ENCODE data around the gene C19orf85. TPM values are rescaled to one million over a fixed set of nuclear protein-coding genes. Genes with fewer than 3 reads are reported as not detected.

C19orf85 gene
- total RNA-seq, 4 donors from 2014 or later = not detected

DNA sequence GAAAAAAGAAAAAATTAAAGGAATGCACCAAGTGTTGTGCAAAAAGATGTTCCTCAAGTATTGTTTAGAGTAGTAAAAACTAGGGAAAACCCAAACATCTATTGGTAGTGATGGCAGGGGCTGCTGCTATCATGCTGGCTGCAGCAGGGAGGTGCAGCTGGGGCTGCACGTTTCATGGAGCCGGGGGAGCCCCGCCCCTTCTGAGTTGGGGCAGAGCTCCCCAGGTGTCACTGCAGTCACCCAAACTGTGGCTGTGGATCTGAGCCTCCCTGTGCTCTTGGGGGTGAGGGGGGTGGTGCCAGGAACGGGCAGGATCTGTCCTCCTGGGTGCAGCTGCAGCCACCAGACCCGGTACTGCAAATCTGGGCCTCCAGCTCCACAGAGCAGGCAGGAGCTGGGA, 45.4 kb downstream of the C19orf85 start:
- H3K4me3 ChIP-seq = no peak overlapping the region
- H3K27me3 ChIP-seq = no peaks in the 10 kb centered on the region
- H3K27ac ChIP-seq = no peak overlapping the region
- TF ChIP-seq POLR2A (IDR thresholded peaks at IDR 0.05) (no peak), CTCF (IDR thresholded peaks at IDR 0.05) (no peak)
- intact Hi-C loops (cut with DNase I; ENCODE audit: low total_unique reads) = no loop called here
- DNase-seq = no peak
- H3K9me3 ChIP-seq = no peaks in the 10 kb centered on the region
- no peaks in the 10 kb centered on the region for H3K36me3 ChIP-seq
- H3K4me1 ChIP-seq = no peaks in the 10 kb centered on the region

GRCh38 chr19:55418185-55418584, 46.4 kb downstream of the C19orf85 start:
- intact Hi-C loops (cut with DNase I; ENCODE audit: low total_unique reads) = no loop called here
- no peaks in the 10 kb centered on the region for H3K27me3 ChIP-seq

More at GRCh38 chr19:55418185-55418584, 46.4 kb downstream of the C19orf85 start:
- Histone ChIP-seq H3K36me3 (no peaks in the 10 kb centered on the region), H3K27ac (no peak overlapping the region), H3K9me3 (no peaks in the 10 kb centered on the region), H3K4me3 (no peak overlapping the region), H3K4me1 (no peaks in the 10 kb centered on the region)
- DNase-seq = peak in 1 of 2 donors; percentile 33
- TF ChIP-seq CTCF (IDR thresholded peaks at IDR 0.05) (peak; percentile 37 to 60 (median 48)), POLR2A (IDR thresholded peaks at IDR 0.05) (no peak)

Other genes starting within 250 kb of the C19orf85 start
- 1 to 10 TPM in 3 of 4 donors, not detected in 1; 1.8 to 7.9 (median 2.4) TPM for gene TMEM86B, start 236.0 kb downstream of the C19orf85 start, total RNA-seq
- gene PPP6R1, start 205.7 kb downstream of the C19orf85 start, total RNA-seq = 10 to 100 TPM in 2 of 4 donors, 1 to 10 TPM in 2; 5.6 to 70.4 (median 16.3) TPM
- 10 to 100 TPM in 3 of 4 donors, 1 to 10 TPM in 1; 1.3 to 37.4 (median 25.6) TPM for gene HSPBP1, start 184.6 kb downstream of the C19orf85 start, total RNA-seq
- 10 to 100 TPM in 2 of 4 donors, 1 to 10 TPM in 1, not detected in 1; 4.1 to 17.1 (median 12.0) TPM for gene BRSK1, start 180.8 kb downstream of the C19orf85 start, total RNA-seq
- 1 to 10 TPM in 1 of 4 donors, not detected in 3; 2.6 TPM for gene TMEM150B, start 139.4 kb downstream of the C19orf85 start, total RNA-seq
- 10 to 100 TPM; 12.4 to 65.6 (median 15.9) TPM for gene KMT5C, start 124.9 kb downstream of the C19orf85 start, total RNA-seq
- 1 to 10 TPM in 1 of 4 donors, under 1 TPM in 1, not detected in 2; 0.14 to 4.6 TPM for gene COX6B2, start 110.0 kb downstream of the C19orf85 start, total RNA-seq
- gene GARIN5B, start 101.5 kb downstream of the C19orf85 start, total RNA-seq = under 1 TPM in 1 of 4 donors, not detected in 3; 0.18 TPM
- gene IL11, start 94.3 kb downstream of the C19orf85 start, total RNA-seq = 1 to 10 TPM in 1 of 4 donors, not detected in 3; 1.6 TPM
- gene TMEM190, start 87.9 kb downstream of the C19orf85 start, total RNA-seq = 1 to 10 TPM in 1 of 4 donors, not detected in 3; 1.1 TPM
- gene TMEM238, start 80.5 kb downstream of the C19orf85 start, total RNA-seq = 1 to 10 TPM in 1 of 4 donors, under 1 TPM in 1, not detected in 2; 0.83 to 2.3 TPM
- gene RPL28, start 78.8 kb downstream of the C19orf85 start, total RNA-seq = 1,000 to 10,000 TPM in 1 of 4 donors, 100 to 1,000 TPM in 2, 10 to 100 TPM in 1; 20.7 to 1,084 (median 431) TPM
- gene UBE2S, start 57.0 kb downstream of the C19orf85 start, total RNA-seq = 100 to 1,000 TPM in 1 of 4 donors, 10 to 100 TPM in 2, 1 to 10 TPM in 1; 3.2 to 141 (median 21.5) TPM
- not detected for gene SHISA7, start 21.5 kb downstream of the C19orf85 start, total RNA-seq
- gene ISOC2, start 3.1 kb downstream of the C19orf85 start, total RNA-seq = 10 to 100 TPM in 3 of 4 donors, 1 to 10 TPM in 1; 1.2 to 78.6 (median 23.8) TPM
- 10 to 100 TPM in 2 of 4 donors, 1 to 10 TPM in 1, not detected in 1; 1.0 to 29.5 (median 11.9) TPM for gene ZNF628, start 11.9 kb upstream of the C19orf85 start, total RNA-seq
- 10 to 100 TPM; 16.8 to 44.3 (median 19.6) TPM for gene NAT14, start 20.4 kb upstream of the C19orf85 start, total RNA-seq
- 10 to 100 TPM in 3 of 4 donors, 1 to 10 TPM in 1; 5.0 to 50.8 (median 36.0) TPM for gene SSC5D, start 23.7 kb upstream of the C19orf85 start, total RNA-seq
- not detected for gene SBK2, start 72.4 kb upstream of the C19orf85 start, total RNA-seq
- gene SBK3, start 80.8 kb upstream of the C19orf85 start, total RNA-seq = under 1 TPM in 2 of 4 donors, not detected in 2; 0.34 to 0.35 TPM
- 10 to 100 TPM in 1 of 4 donors, 1 to 10 TPM in 1, not detected in 2; 4.4 to 21.9 TPM for gene ZNF579, start 116.1 kb upstream of the C19orf85 start, total RNA-seq
- gene FIZ1, start 134.8 kb upstream of the C19orf85 start, total RNA-seq = 10 to 100 TPM in 1 of 4 donors, 1 to 10 TPM in 1, under 1 TPM in 2; 0.26 to 19.3 (median 2.4) TPM
- gene ZNF524, start 135.5 kb upstream of the C19orf85 start, total RNA-seq = 10 to 100 TPM in 3 of 4 donors, 1 to 10 TPM in 1; 5.4 to 20.4 (median 14.6) TPM
- 10 to 100 TPM in 1 of 4 donors, 1 to 10 TPM in 2, not detected in 1; 2.0 to 24.2 (median 3.2) TPM for gene ZNF865, start 140.9 kb upstream of the C19orf85 start, total RNA-seq
- gene ZNF784, start 159.8 kb upstream of the C19orf85 start, total RNA-seq = 1 to 10 TPM; 4.1 to 9.6 (median 7.4) TPM
- gene ZNF580, start 176.3 kb upstream of the C19orf85 start, total RNA-seq = 10 to 100 TPM in 3 of 4 donors, 1 to 10 TPM in 1; 4.8 to 69.8 (median 19.1) TPM
- gene ZNF581, start 178.9 kb upstream of the C19orf85 start, total RNA-seq = 10 to 100 TPM in 3 of 4 donors, 1 to 10 TPM in 1; 2.8 to 30.3 (median 12.8) TPM
- 10 to 100 TPM in 1 of 4 donors, 1 to 10 TPM in 3; 2.9 to 25.0 (median 6.7) TPM for gene CCDC106, start 183.5 kb upstream of the C19orf85 start, total RNA-seq
- gene U2AF2, start 190.3 kb upstream of the C19orf85 start, total RNA-seq = 100 to 1,000 TPM in 1 of 4 donors, 10 to 100 TPM in 2, 1 to 10 TPM in 1; 10.0 to 165 (median 58.1) TPM
- gene EPN1, start 210.5 kb upstream of the C19orf85 start, total RNA-seq = 10 to 100 TPM; 27.9 to 88.4 (median 51.7) TPM

Measured in uterus (tissue), 4 donors.